ENCODE measurements around the gene KDM6A.
A peak's percentile ranks its signal among the peaks of the same experiment; 100 is the strongest.
"Not testable (repeated sequence)": the region's sequence is repeated elsewhere in the genome, so short reads cannot be mapped to it uniquely, and the experiment has no call there.

Gene KDM6A

GRCh38 chrX:44961817-44962607 lies 89.0 kb downstream of the KDM6A start:
- no peak for DNase-seq (ENCODE audit: low spot score)

- DNase-seq (ENCODE audit: low spot score) = no peak
These were observed 90.0 kb downstream of the KDM6A start for GRCh38 chrX:44962944-44963343.

- DNase-seq (ENCODE audit: low spot score) = no peak
These were observed 94.2 kb downstream of the KDM6A start for GRCh38 chrX:44967221-44967620.

GRCh38 chrX:44970709-44971108 lies 97.7 kb downstream of the KDM6A start:
- DNase-seq (ENCODE audit: low spot score) = no peak

GRCh38 chrX:44971674-44972073 lies 98.7 kb downstream of the KDM6A start:
- no peak for DNase-seq (ENCODE audit: low spot score)

GRCh38 chrX:44972132-44972531 lies 99.1 kb downstream of the KDM6A start:
- DNase-seq (ENCODE audit: low spot score) = no peak

- no peak for DNase-seq (ENCODE audit: low spot score)
These were observed 100.5 kb downstream of the KDM6A start for GRCh38 chrX:44973420-44973932.

GRCh38 chrX:44974451-44974850 lies 101.5 kb downstream of the KDM6A start:
- peak; percentile 24 for DNase-seq (ENCODE audit: low spot score)

GRCh38 chrX:44975666-44976263 lies 102.8 kb downstream of the KDM6A start:
- DNase-seq (ENCODE audit: low spot score) = no peak

GRCh38 chrX:44978976-44979375 lies 106.0 kb downstream of the KDM6A start:
- DNase-seq (ENCODE audit: low spot score) = no peak

GRCh38 chrX:44980403-44980802 lies 107.4 kb downstream of the KDM6A start:
- DNase-seq (ENCODE audit: low spot score) = no peak

- DNase-seq (ENCODE audit: low spot score) = no peak
These were observed 107.9 kb downstream of the KDM6A start for GRCh38 chrX:44980883-44981282.

GRCh38 chrX:44989995-44990770 lies 117.2 kb downstream of the KDM6A start:
- DNase-seq (ENCODE audit: low spot score) = no peak

- no peak for DNase-seq (ENCODE audit: low spot score)
These were observed 119.8 kb downstream of the KDM6A start for GRCh38 chrX:44992775-44993174.

- DNase-seq (ENCODE audit: low spot score) = no peak
These were observed 123.3 kb downstream of the KDM6A start for GRCh38 chrX:44996277-44996676.

GRCh38 chrX:44997282-44997812 lies 124.4 kb downstream of the KDM6A start:
- DNase-seq (ENCODE audit: low spot score) = no peak

GRCh38 chrX:44997888-44998287 lies 124.9 kb downstream of the KDM6A start:
- DNase-seq (ENCODE audit: low spot score) = no peak

GRCh38 chrX:44999237-44999636 lies 126.2 kb downstream of the KDM6A start:
- DNase-seq (ENCODE audit: low spot score) = not testable (repeated sequence)

- DNase-seq (ENCODE audit: low spot score) = not testable (repeated sequence)
These were observed 126.9 kb downstream of the KDM6A start for GRCh38 chrX:44999872-45000271.

GRCh38 chrX:45001048-45001447 lies 128.1 kb downstream of the KDM6A start:
- no peak for DNase-seq (ENCODE audit: low spot score)

GRCh38 chrX:45003085-45003484 lies 130.1 kb downstream of the KDM6A start:
- no peak for DNase-seq (ENCODE audit: low spot score)

- no peak for DNase-seq (ENCODE audit: low spot score)
These were observed 133.2 kb downstream of the KDM6A start for GRCh38 chrX:45006002-45006800.

Measured in hepatic stellate cell (primary cell).